Neuronal stem cell (in vitro differentiated cells): ENCODE results near the gene KIF1A.
"Not testable (repeated sequence)": the region's sequence is repeated elsewhere in the genome, so short reads cannot be mapped to it uniquely, and the experiment has no call there.

Experiments used
- DNase-seq: peaks from one replicate; pipeline ENCODE4 v3.0.0-alpha.2; 2013; ENCODE audit warnings: low spot score
- H2AFZ ChIP-seq: one replicate; pipeline ENCODE4 v1.6.1; 2013; ENCODE audit warnings: mild to moderate bottlenecking, low read length, inconsistent platforms
- H2AK5ac ChIP-seq: 2 replicates; pipeline ENCODE4 v1.6.1; 2013; ENCODE audit warnings: low read depth, mild to moderate bottlenecking, inconsistent platforms, low read length, moderate library complexity, mixed read lengths
- H2BK120ac ChIP-seq: 2 replicates; pipeline ENCODE4 v1.6.1; 2013; ENCODE audit warnings: low read depth, mild to moderate bottlenecking, inconsistent platforms, low read length, moderate library complexity, mixed read lengths
- H2BK12ac ChIP-seq: one replicate; pipeline ENCODE4 v1.6.1; 2013; ENCODE audit warnings: low read length, inconsistent platforms
- H2BK15ac ChIP-seq: 2 replicates; pipeline ENCODE4 v1.6.1; 2013; ENCODE audit warnings: mild to moderate bottlenecking, low read length, inconsistent platforms, mixed read lengths
- H2BK5ac ChIP-seq: one replicate; pipeline ENCODE4 v1.6.1; 2013; ENCODE audit warnings: inconsistent platforms, mild to moderate bottlenecking, low read length, moderate library complexity
- H3K14ac ChIP-seq: one replicate; pipeline ENCODE4 v1.6.1; 2013; ENCODE audit warnings: low read length, inconsistent platforms
- H3K18ac ChIP-seq: 2 replicates; pipeline ENCODE4 v1.6.1; 2013; ENCODE audit warnings: low read length, inconsistent platforms
- H3K23ac ChIP-seq: 2 replicates; pipeline ENCODE4 v1.6.1; 2013; ENCODE audit warnings: low read depth, mild to moderate bottlenecking, mixed read lengths, low read length, inconsistent platforms; ENCODE audit not compliant: poor library complexity
- H3K27ac ChIP-seq: replicated peaks from 3 replicates; pipeline ENCODE4 v1.5.1; 2013; ENCODE audit warnings: low read length, inconsistent platforms
- H3K27me3 ChIP-seq, 3 experiments: 2 replicates each; pipeline ENCODE4 v1.6.1; 2013; ENCODE audit warnings: low read length in 3 of 3, mild to moderate bottlenecking in 2 of 3, inconsistent platforms in 1 of 3, low read depth in 1 of 3, mixed read lengths in 1 of 3, moderate library complexity in 1 of 3; ENCODE audit not compliant: control insufficient read depth in 3 of 3, insufficient read depth in 3 of 3
- H3K36me3 ChIP-seq, 2 donors: replicated peaks in 1 of 2; 2 replicates each; pipeline ENCODE4 v1.6.1; 2013; ENCODE audit warnings: low read length in 2 of 2; ENCODE audit not compliant: control insufficient read depth in 2 of 2, insufficient read depth in 2 of 2
- H3K4ac ChIP-seq: 2 replicates; pipeline ENCODE4 v1.6.1; 2013; ENCODE audit warnings: inconsistent platforms, mild to moderate bottlenecking, low read length, moderate library complexity
- H3K4me1 ChIP-seq, 2 donors: 1 replicate in 1 of 2; 2 replicates in 1 of 2; pipeline ENCODE4 v1.6.1; 2013; ENCODE audit warnings: low read length in 2 of 2, low read depth in 1 of 2; ENCODE audit not compliant: control insufficient read depth in 2 of 2, insufficient read depth in 1 of 2
- H3K4me2 ChIP-seq: one replicate; pipeline ENCODE4 v1.6.1; 2013; ENCODE audit warnings: mild to moderate bottlenecking, low read length, inconsistent platforms; ENCODE audit not compliant: insufficient read depth, poor library complexity, severe bottlenecking
- H3K4me3 ChIP-seq, 2 donors: 2 replicates each; pipeline ENCODE4 v1.5.1; 2013; ENCODE audit warnings: low read length in 2 of 2, mild to moderate bottlenecking in 2 of 2, inconsistent platforms in 1 of 2, moderate library complexity in 1 of 2
- H3K79me1 ChIP-seq: one replicate; pipeline ENCODE4 v1.6.1; 2013; ENCODE audit warnings: low read depth, mild to moderate bottlenecking, inconsistent platforms, low read length, moderate library complexity
- H3K9ac ChIP-seq: one replicate; pipeline ENCODE4 v1.6.1; 2013; ENCODE audit warnings: mild to moderate bottlenecking, low read depth, low read length, inconsistent platforms; ENCODE audit not compliant: poor library complexity
- H3K9me3 ChIP-seq, 2 donors: replicated peaks in 1 of 2; 2 replicates each; pipeline versions ENCODE3 to v1.6.1; 2013; ENCODE audit warnings: low read length in 2 of 2, mild to moderate bottlenecking in 2 of 2, inconsistent platforms in 1 of 2, low read depth in 1 of 2, mixed read lengths in 1 of 2, moderate library complexity in 1 of 2; ENCODE audit not compliant: control insufficient read depth in 2 of 2, insufficient read depth in 1 of 2
- H4K8ac ChIP-seq: one replicate; pipeline ENCODE4 v1.6.1; 2013; ENCODE audit warnings: low read depth, mild to moderate bottlenecking, inconsistent platforms, low read length, moderate library complexity
- H4K91ac ChIP-seq: one replicate; pipeline ENCODE4 v1.6.1; 2013; ENCODE audit warnings: low read length, low read depth, mild to moderate bottlenecking, inconsistent platforms; ENCODE audit not compliant: poor library complexity
- WGBS, 2 donors: extraction: QIAGEN DNeasy Blood & Tissue Kit; methylation state at CpG; one replicate each; pipeline ENCODE4 v1.1.7; 2013; ENCODE audit warnings: missing lambda C conversion rate in 2 of 2, mixed read lengths in 1 of 2; ENCODE audit not compliant: insufficient read length in 2 of 2, insufficient replicate concordance in 1 of 2; ENCODE audit errors: extremely low coverage in 2 of 2; 5-methylcytosine and 5-hydroxymethylcytosine counted together

The KIF1A gene

GRCh38 chr2:240691631-240692420, 128.2 kb downstream of the KIF1A start, which contains the start of gene AQP12A:
AQP12A (plus strand) TSS chr2:240691866; CDS start chr2:240691914, 48 bp downstream.
- H3K9ac ChIP-seq, H4K91ac ChIP-seq, H2BK120ac ChIP-seq, H3K79me1 ChIP-seq, H3K4ac ChIP-seq, H3K27ac ChIP-seq, H3K23ac ChIP-seq, H3K4me1 ChIP-seq, DNase-seq, H3K4me3 ChIP-seq, H2BK12ac ChIP-seq, H3K9me3 ChIP-seq, H3K18ac ChIP-seq, H2BK15ac ChIP-seq, H3K36me3 ChIP-seq, H2BK5ac ChIP-seq, H2AK5ac ChIP-seq, H4K8ac ChIP-seq, H3K14ac ChIP-seq, H3K4me2 ChIP-seq, H2AFZ ChIP-seq: not testable (repeated sequence)
- peaks cover 0 to 13% (median 0%) of the 10 kb centered on the region in 3 experiments for H3K27me3 ChIP-seq
- WGBS, 2 donors: no CpG with 5 or more reads among the region's 37 CpGs

- H4K91ac ChIP-seq, H2BK120ac ChIP-seq, H2BK5ac ChIP-seq, H3K23ac ChIP-seq, H3K14ac ChIP-seq, H3K79me1 ChIP-seq, H3K18ac ChIP-seq, H3K4me2 ChIP-seq, H3K4ac ChIP-seq, H3K9me3 ChIP-seq, H4K8ac ChIP-seq, H2AFZ ChIP-seq, H3K4me1 ChIP-seq, H3K4me3 ChIP-seq, H2BK12ac ChIP-seq, H3K36me3 ChIP-seq, H3K9ac ChIP-seq, H2BK15ac ChIP-seq, DNase-seq, H3K27ac ChIP-seq, H2AK5ac ChIP-seq: not testable (repeated sequence)
- no CpG with 5 or more reads among the region's 2 CpGs for WGBS, 2 donors
- H3K27me3 ChIP-seq: peaks cover 0 to 20% (median 0%) of the 10 kb centered on the region in 3 experiments
Measured at GRCh38 chr2:240691075-240691427, 129.0 kb downstream of the KIF1A start.

GRCh38 chr2:240690421-240691074, 129.5 kb downstream of the KIF1A start:
- not testable (repeated sequence) for H3K9ac ChIP-seq, H3K79me1 ChIP-seq, DNase-seq, H4K91ac ChIP-seq, H3K18ac ChIP-seq, H3K4ac ChIP-seq, H3K23ac ChIP-seq, H2BK12ac ChIP-seq, H2AFZ ChIP-seq, H3K36me3 ChIP-seq, H2BK15ac ChIP-seq, H3K14ac ChIP-seq, H3K9me3 ChIP-seq, H2AK5ac ChIP-seq, H3K27ac ChIP-seq, H4K8ac ChIP-seq, H3K4me1 ChIP-seq, H2BK120ac ChIP-seq, H3K4me2 ChIP-seq, H2BK5ac ChIP-seq, H3K4me3 ChIP-seq
- peaks cover 0 to 25% (median 0%) of the 10 kb centered on the region in 3 experiments for H3K27me3 ChIP-seq
- no CpG with 5 or more reads among the region's 18 CpGs for WGBS, 2 donors

- Histone ChIP-seq H3K18ac (no peak overlapping the region), H3K27me3 (peaks cover 0 to 25% (median 0%) of the 10 kb centered on the region in 3 experiments), H2AFZ (no peak overlapping the region), H3K4me1 (peaks cover 0 to 2% of the 10 kb centered on the region in 2 donors), H3K23ac (no peak overlapping the region), H2BK5ac (no peak overlapping the region), H3K79me1 (no peaks in the 10 kb centered on the region), H4K8ac (no peak overlapping the region), H3K14ac (no peak overlapping the region), H3K4me2 (no peak overlapping the region), H3K9me3 (no peaks in the 10 kb centered on the region), H3K27ac (no peak overlapping the region), H2BK15ac (no peak overlapping the region), H2BK120ac (no peak overlapping the region), H3K9ac (no peak overlapping the region), H2AK5ac (no peak overlapping the region), H3K4me3 (peak overlapping the region in 1 of 2 donors; percentile 18), H4K91ac (no peak overlapping the region), H3K36me3 (no peaks in the 10 kb centered on the region), H2BK12ac (no peak overlapping the region), H3K4ac (no peak overlapping the region)
- no CpG with 5 or more reads among the region's 11 CpGs for WGBS, 2 donors
- no peak for DNase-seq
Measured at GRCh38 chr2:240689975-240690374, 130.0 kb downstream of the KIF1A start.
